NOMO-1 treated with DMSO at 0.1 percent for 48 hours (cell line): ENCODE results near the gene RAPGEF2.

Source experiments
- DNase-seq: peaks from one replicate; lab custom pipeline; 2025; ENCODE audit not compliant: unreplicated experiment; lab: John Stamatoyannopoulos, UW

The RAPGEF2 gene

DNA sequence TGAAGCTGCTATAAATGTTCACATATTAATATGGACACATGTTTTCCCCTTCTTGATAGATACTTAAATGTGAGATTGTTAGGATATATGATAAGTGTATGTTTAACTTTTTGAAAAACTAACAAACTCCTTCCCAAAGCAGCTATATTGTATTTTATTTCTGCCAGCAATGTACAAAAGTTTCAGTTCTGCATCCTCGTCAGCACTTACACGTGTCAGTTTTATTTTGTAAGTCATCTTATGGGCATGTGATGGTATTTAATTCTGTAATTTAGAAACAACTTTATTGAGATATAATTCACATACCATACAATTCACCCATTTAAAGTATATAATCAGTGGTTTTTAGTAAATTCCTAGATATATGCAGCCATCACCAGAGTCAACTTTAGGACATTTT, 31.6 kb downstream of the RAPGEF2 start:
- no peak for DNase-seq

GRCh38 chr4:159137176-159137575, 34.3 kb downstream of the RAPGEF2 start:
- DNase-seq, result no peak

DNA sequence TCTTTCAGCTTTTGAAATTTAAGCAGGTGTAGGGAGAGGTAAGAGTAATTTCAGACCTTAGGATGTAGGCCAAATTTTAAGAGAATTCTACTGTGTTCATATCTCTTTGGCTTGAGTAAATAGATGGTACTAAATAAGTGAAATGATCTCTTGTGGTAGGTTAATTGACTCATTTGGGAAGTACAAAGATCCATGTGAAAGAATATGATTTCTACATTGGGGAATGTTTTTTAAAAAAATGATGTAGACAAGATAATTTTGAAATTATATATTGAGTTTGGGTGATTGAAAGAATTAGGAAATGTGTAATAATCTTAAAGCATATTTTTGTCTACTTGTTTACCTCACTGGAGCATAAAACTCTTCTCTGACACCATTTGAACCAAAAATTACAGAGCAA, 35.6 kb downstream of the RAPGEF2 start:
- no peak for DNase-seq

GRCh38 chr4:159141193-159141592, 38.3 kb downstream of the RAPGEF2 start:
- no peak for DNase-seq

- no peak for DNase-seq
Measured at GRCh38 chr4:159142241-159142640, 39.4 kb downstream of the RAPGEF2 start.

DNA sequence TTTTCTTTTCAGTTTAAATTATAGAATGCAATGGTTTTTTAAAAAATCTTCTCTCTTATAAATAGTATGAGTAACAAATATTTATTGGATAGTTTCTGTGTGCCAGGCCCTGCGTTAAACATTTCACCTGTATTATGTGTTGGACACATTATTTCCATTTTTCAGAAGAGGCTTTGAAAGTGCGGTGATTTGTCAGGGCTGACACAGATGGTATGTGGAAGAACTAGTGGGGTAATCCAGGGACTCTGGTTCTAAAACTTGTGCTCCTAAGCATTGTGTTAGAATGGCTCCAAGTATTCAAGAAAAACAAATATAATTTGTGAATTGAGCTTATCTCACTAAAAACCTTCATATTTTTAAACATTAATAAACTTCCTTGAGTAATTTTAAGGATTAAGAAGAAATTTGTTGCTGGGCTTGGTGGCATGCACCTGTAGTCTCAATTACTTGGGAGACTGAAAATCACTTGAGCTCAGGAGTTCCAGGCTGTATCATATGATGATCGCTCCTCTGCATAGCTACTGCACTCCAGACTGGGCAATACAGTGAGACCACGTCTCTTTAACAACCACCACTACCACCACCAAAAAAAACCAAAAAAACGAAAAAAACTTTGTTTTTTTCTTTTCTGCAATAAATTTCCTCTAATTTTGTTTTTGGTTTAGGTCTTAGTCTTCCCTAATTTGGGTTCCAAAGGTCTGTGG, 40.0 kb downstream of the RAPGEF2 start:
- no peak for DNase-seq

DNA sequence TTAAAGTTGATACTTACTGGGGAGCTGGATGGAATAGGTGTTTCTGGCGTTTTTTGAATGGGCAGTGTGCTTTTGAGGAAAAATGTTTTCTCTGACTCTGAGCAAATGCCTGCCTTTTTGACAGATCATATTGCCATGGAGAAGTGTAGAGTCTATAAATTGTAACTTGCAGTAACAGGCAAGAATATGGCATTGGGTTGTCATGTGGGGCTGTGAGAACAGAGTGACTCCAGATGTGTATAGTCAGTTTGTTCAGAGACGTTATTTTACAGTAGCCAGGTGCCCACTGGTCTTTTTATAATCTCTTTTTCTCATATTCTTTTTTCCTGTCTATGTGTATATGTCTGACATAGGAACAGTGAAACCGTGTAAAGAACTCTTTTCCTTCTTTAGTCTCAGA, 40.8 kb downstream of the RAPGEF2 start:
- DNase-seq, result no peak

DNA sequence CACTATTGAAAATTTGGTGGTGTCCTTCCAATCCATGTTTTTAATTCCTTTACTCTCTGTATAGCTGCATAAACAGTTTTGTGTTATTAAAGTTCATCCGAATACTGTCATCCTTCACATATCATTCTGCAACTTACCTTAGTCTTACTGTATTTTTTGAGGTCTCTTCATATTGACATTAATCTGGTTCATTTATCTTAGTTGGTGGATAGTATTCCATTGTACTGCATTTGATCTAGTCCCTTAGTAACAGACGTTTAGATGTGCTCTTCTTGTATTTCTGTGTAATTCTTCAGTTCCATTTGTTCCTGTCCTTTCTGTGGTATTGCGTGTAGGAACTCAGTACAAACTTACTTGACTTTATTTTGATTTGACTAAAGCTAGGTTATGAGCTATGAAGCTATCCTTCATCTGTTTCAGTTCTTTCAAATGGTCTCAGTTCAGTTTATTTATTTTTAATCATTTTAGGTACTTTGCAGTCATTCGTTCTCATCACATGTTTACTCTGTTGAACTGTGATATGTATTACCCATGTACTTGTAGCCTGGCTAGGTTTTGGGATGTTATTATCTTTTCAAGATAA, 41.3 kb downstream of the RAPGEF2 start:
- DNase-seq, result no peak

GRCh38 chr4:159145318-159145991, 42.6 kb downstream of the RAPGEF2 start:
- no peak for DNase-seq

GRCh38 chr4:159145992-159146330, 43.1 kb downstream of the RAPGEF2 start:
- DNase-seq, result no peak

- DNase-seq, result no peak
Measured at GRCh38 chr4:159146488-159146887, 43.6 kb downstream of the RAPGEF2 start.

- DNase-seq, result no peak
Measured at GRCh38 chr4:159148441-159148840, 45.6 kb downstream of the RAPGEF2 start.

DNA sequence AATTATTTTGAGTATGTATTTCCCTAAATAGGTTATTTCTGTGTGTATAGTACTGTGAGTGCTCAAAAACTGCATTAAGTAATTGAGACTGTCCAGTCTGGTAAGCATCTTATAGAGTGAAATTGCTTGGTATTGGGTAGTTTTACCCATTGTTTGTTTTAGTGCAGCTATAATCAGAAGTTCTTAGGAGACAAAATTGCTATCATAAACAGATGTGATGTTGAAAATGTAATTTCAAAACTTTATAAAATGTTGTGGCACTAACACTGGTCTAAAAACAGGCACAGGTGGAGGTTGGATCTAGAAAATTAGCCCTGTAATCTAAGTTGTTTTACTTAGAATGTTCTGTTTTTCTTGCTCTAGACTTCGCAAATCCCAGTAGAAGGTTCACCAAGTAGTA, 46.8 kb downstream of the RAPGEF2 start:
- DNase-seq, result no peak

- DNase-seq, result no peak
Measured at GRCh38 chr4:159150396-159150795, 47.5 kb downstream of the RAPGEF2 start.

DNA sequence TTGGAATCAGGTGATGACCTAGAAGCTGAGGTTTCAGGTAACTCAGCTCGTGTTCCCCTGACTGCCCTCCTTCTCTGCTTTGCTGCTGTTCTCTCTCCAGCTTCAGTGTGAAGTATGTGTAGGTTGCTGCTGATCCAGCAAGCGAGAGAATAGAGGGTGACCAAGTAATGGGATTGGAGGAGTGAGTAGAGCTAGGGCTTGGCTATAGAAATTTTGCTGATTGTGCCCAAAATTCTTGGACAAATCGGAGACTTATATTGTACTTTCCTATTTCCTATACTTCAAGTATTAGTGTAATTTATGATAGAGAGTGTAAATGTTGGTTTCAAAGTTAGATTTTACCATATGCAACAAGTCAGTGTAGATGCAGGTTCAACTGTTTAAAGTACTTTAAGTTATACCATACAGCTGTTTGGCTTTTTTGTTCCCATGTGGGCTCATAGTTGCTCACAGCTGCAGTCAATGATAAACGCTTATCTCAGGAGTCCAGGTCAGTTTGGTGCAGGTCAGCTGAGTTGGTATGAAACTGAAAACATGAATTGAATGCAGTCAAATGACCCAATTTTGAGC, 48.0 kb downstream of the RAPGEF2 start:
- no peak for DNase-seq

DNA sequence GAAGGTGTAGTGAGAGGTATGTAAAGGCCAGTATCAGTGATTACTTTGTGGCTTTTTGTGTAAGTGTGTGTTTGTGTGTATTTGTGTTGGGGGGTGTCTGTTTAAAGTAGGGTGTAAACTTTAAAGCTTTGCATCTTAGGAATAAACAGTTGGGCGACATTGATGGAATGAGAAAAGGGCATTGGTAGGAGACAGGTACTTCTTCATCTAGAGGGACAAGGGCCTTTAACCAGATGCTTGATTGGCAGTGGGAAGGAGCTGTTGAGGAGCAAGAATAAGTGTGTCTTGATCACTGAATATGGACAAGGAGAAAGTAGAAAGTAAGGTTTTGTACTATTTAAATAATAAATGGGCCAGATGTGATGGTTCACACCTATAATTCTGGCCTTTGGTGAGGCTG, 48.8 kb downstream of the RAPGEF2 start:
- DNase-seq, result no peak

GRCh38 chr4:159152181-159152580, 49.3 kb downstream of the RAPGEF2 start:
- no peak for DNase-seq

- DNase-seq, result no peak
Measured at GRCh38 chr4:159153669-159154068, 50.8 kb downstream of the RAPGEF2 start.

DNA sequence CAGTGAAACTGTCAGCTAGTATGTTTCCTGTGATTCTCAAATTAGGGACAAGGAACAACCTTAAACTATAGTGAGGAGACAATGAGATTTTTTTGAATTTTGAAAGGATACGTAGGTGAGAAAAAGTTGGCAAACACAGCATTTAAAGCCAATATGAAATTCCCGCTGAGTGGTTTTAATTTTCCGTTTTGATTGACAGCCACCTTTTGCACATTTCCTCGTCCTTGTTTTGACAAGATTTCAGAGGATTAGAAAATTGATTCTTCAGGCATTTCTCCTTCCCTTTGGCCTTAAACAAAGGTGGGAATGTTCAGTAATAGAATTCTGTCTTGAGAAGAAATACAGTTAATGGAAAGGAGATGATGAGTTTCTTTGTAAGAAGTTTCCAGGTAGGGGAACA, 52.2 kb downstream of the RAPGEF2 start:
- DNase-seq, result no peak

DNA sequence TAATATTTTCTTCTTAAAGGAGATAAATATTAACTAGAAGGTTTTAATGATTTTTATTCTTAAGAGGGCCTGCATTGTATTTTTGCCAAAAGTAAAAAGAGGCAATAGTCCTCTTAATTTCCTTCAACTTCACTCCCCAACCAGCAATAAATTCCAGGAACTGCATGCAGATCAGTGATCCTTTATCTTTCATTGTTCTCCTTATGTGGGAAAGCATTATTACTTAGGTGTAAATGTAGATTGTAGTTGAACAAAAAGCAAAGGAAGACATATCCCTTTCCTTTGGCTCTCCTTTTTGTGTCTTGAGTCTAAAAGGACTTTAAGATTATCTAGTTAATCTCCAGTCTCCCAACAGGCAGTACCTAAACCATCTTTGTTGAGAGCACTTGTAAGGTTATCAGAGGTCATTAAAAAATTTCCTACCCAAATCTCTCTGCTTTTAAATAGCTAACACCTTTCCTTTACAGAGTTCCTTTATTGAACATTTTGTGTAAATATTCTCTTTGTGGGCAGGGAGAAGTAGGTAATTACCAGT, 55.3 kb downstream of the RAPGEF2 start:
- DNase-seq, result no peak

DNA sequence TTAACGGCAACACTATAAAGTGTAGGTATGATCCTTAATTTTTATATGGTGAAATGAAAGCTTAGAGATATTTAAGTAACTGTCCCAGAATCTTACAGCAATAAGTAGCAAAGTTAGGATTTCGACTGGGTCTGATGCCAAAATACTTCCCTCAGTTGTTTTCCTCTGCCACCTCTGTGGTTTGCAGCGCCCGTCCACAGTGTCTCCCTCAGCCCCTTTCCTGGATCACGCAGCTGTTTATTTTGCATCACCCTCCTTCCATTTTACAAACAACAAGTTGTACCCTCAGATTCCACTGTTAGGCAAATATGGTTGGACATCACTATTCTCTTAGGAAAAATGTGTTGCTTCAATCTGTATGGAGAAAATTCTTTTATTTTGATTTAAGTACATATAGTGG, 56.1 kb downstream of the RAPGEF2 start:
- no peak for DNase-seq

GRCh38 chr4:159159611-159160010, 56.7 kb downstream of the RAPGEF2 start:
- DNase-seq, result no peak
